Smooth muscle cell (in vitro differentiated cells): Measurements from ENCODE around the gene SACM1L. TPM values are rescaled to one million over a fixed set of nuclear protein-coding genes. Genes with fewer than 3 reads are reported as not detected.

ENCODE experiments used
- DNase-seq: peaks from one replicate; lab custom pipeline; 2025; ENCODE audit not compliant: unreplicated experiment; lab: John Stamatoyannopoulos, UW
- H2AFZ ChIP-seq: fragments of 200-600 bp; sonication (generic); 2 replicates; pipeline ENCODE4 v1.6.0; 2016; ENCODE audit warnings: antibody characterized with exemption, low read depth, mild to moderate bottlenecking
- H3F3A ChIP-seq: fragments of 200-600 bp; sonication (generic); 2 replicates; pipeline ENCODE4 v1.6.0; 2017; ENCODE audit warnings: antibody characterized with exemption, low read depth
- H3K27ac ChIP-seq: fragments of 200-600 bp; sonication (generic); 2 replicates; pipeline ENCODE4 v1.5.1; 2016; ENCODE audit warnings: low read depth, mild to moderate bottlenecking
- H3K27me3 ChIP-seq: fragments of 200-600 bp; sonication (generic); 2 replicates; pipeline ENCODE4 v1.6.1; 2016; ENCODE audit warnings: low read depth, mild to moderate bottlenecking
- H3K36me3 ChIP-seq: fragments of 200-600 bp; sonication (generic); 2 replicates; pipeline ENCODE4 v1.5.1; 2016; ENCODE audit warnings: low read depth
- H3K4me1 ChIP-seq: fragments of 200-600 bp; sonication (generic); 2 replicates; pipeline ENCODE4 v1.5.1; 2016; ENCODE audit warnings: low read depth
- H3K4me2 ChIP-seq: fragments of 200-600 bp; sonication (generic); 2 replicates; pipeline ENCODE4 v1.6.0; 2016; ENCODE audit warnings: mild to moderate bottlenecking
- H3K4me3 ChIP-seq: fragments of 200-600 bp; sonication (generic); 2 replicates; pipeline ENCODE4 v1.5.1; 2016; ENCODE audit warnings: mild to moderate bottlenecking
- H3K79me2 ChIP-seq: fragments of 200-600 bp; sonication (generic); 2 replicates; pipeline ENCODE4 v1.6.0; 2016; ENCODE audit warnings: low read depth, mild to moderate bottlenecking
- H3K9ac ChIP-seq: fragments of 200-600 bp; sonication (generic); 2 replicates; pipeline ENCODE4 v1.6.0; 2016; ENCODE audit warnings: low read depth
- H3K9me3 ChIP-seq: fragments of 200-600 bp; sonication (generic); replicated peaks from 2 replicates; pipeline ENCODE4 v1.5.1; 2016; ENCODE audit warnings: low read depth
- H4K20me1 ChIP-seq: fragments of 200-600 bp; sonication (generic); 2 replicates; pipeline ENCODE4 v1.6.0; 2016; ENCODE audit warnings: low read depth
- WGBS: methylation state at CpG from one replicate; pipeline ENCODE4 v1.1.7; 2016; ENCODE audit warnings: low lambda C conversion rate; 5-methylcytosine and 5-hydroxymethylcytosine counted together
- polyA plus RNA-seq: library from polyadenylated mRNA; unstranded; fragments of >200 nt; fragmentation: Nextera tagmentation; extraction: Ambion mirVana; gene quantifications from 2 replicates; pipeline ENCODE4 v1.2.1, GENCODE V29; 2016
- total RNA-seq: library from RNA; depleted of rRNA; stranded (reverse); fragments of >200 nt; gene quantifications from 2 replicates; pipeline ENCODE4 v1.2.3, GENCODE V29; 2014
- TF ChIP-seq, protein P1 (sequence below): fragments of 200-600 bp; sonication (generic); IDR thresholded peaks from 2 replicates; pipeline ENCODE4 v1.5.1; 2017; ENCODE audit warnings: borderline replicate concordance, mild to moderate bottlenecking, antibody characterized with exemption; ENCODE audit not compliant: insufficient read depth, poor library complexity, severe bottlenecking

Gene SACM1L
- total and polyA plus RNA-seq, 2 experiments from 2014 or later = 12.9 to 24.7 TPM

DNA sequence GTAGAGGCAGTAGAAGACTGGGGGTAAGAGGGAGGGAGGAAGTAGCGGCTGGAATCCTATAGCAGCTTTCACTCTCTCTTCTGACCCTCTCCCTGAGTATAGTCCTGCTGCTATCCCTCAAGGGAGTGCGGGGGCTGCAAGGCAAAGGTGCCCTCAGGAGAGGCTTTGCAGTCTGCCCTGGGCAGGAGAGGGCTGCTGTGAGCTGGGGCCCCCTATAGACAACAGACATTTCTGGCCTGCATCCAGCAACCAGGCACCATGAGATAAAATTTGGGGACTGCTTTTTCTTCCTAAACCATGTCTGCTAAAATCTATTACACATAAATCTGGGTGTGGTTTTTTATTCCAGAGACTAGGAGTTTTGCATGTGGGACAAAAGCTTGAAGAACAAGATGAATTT lies 48.0 kb downstream of the SACM1L start:
- Histone ChIP-seq H3K4me1 (no peaks in the 10 kb centered on the region), H3K4me2 (no peak overlapping the region), H3K27ac (no peak overlapping the region), H3K4me3 (no peak overlapping the region), H3K9ac (no peak overlapping the region), H3K9me3 (no peaks in the 10 kb centered on the region), H2AFZ (no peak overlapping the region), H3K79me2 (no peaks in the 10 kb centered on the region), H3F3A (no peaks in the 10 kb centered on the region), H3K27me3 (no peaks in the 10 kb centered on the region), H4K20me1 (no peaks in the 10 kb centered on the region), H3K36me3 (peaks cover 41% of the 10 kb centered on the region)
- 85% methylated on average over 2 of the region's 2 CpGs for WGBS
- no peak for DNase-seq
- TF ChIP-seq, protein P1, sequence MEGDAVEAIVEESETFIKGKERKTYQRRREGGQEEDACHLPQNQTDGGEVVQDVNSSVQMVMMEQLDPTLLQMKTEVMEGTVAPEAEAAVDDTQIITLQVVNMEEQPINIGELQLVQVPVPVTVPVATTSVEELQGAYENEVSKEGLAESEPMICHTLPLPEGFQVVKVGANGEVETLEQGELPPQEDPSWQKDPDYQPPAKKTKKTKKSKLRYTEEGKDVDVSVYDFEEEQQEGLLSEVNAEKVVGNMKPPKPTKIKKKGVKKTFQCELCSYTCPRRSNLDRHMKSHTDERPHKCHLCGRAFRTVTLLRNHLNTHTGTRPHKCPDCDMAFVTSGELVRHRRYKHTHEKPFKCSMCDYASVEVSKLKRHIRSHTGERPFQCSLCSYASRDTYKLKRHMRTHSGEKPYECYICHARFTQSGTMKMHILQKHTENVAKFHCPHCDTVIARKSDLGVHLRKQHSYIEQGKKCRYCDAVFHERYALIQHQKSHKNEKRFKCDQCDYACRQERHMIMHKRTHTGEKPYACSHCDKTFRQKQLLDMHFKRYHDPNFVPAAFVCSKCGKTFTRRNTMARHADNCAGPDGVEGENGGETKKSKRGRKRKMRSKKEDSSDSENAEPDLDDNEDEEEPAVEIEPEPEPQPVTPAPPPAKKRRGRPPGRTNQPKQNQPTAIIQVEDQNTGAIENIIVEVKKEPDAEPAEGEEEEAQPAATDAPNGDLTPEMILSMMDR = no peak

DNA sequence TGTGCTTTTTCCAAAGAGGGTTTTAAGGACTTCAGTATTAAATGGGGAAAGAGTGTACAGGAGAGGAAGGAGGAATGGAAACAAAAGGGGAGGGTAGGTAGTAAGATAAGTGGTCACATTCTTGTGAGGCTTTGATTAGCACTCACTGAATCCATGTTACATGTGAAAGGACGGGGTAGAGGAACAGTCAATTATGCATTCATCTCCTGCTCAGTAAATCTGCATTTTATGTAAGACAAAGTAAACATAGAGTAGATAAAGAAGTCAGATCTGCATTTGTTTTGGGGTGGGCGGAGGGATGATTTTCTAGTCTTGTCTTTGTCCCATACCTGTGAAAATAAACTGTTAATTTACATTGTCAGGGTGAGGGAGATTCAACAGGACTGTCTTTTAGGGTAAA lies 50.8 kb downstream of the SACM1L start:
- no peaks in the 10 kb centered on the region for H4K20me1 ChIP-seq
- no peaks in the 10 kb centered on the region for H3K9me3 ChIP-seq
- H3K4me2 ChIP-seq = no peak overlapping the region
- TF ChIP-seq, protein P1 = no peak
- H2AFZ ChIP-seq = no peak overlapping the region
- no peak for DNase-seq
- peaks cover 44% of the 10 kb centered on the region for H3K36me3 ChIP-seq
- H3K9ac ChIP-seq = no peak overlapping the region
- WGBS = 88% methylated on average over 2 of the region's 2 CpGs
- no peak overlapping the region for H3K27ac ChIP-seq
- no peaks in the 10 kb centered on the region for H3F3A ChIP-seq
- H3K4me3 ChIP-seq = no peak overlapping the region
- H3K27me3 ChIP-seq = no peaks in the 10 kb centered on the region
- H3K4me1 ChIP-seq = no peaks in the 10 kb centered on the region
- H3K79me2 ChIP-seq = no peaks in the 10 kb centered on the region

DNA sequence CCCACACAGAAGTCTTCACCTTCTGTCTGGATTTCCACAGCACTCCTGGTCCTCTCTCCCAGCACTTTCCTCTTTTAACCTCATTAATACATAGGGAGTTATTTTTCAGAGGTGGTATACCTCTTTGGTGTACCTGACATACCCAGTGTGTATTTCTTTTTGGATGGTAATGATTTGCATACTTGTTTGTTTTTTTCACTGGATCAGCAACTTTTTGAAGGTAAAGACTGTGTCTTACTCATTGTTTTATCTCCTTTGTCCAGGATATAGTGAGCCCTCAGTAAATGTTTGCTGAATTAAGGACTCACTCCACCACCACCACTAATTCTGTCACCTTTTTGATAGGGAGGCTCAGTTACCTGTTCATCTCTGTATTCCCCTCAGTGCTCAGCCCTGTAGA lies 52.1 kb downstream of the SACM1L start:
- no peaks in the 10 kb centered on the region for H4K20me1 ChIP-seq
- H3K9me3 ChIP-seq = no peaks in the 10 kb centered on the region
- H3F3A ChIP-seq = no peaks in the 10 kb centered on the region
- H3K27ac ChIP-seq = no peak overlapping the region
- no peak overlapping the region for H3K4me2 ChIP-seq
- TF ChIP-seq, protein P1 = no peak
- no peak for DNase-seq
- no peak overlapping the region for H3K4me3 ChIP-seq
- no peaks in the 10 kb centered on the region for H3K27me3 ChIP-seq
- H2AFZ ChIP-seq = no peak overlapping the region
- no peak overlapping the region for H3K9ac ChIP-seq
- H3K36me3 ChIP-seq = peaks cover 38% of the 10 kb centered on the region
- H3K79me2 ChIP-seq = no peaks in the 10 kb centered on the region
- no peaks in the 10 kb centered on the region for H3K4me1 ChIP-seq

DNA sequence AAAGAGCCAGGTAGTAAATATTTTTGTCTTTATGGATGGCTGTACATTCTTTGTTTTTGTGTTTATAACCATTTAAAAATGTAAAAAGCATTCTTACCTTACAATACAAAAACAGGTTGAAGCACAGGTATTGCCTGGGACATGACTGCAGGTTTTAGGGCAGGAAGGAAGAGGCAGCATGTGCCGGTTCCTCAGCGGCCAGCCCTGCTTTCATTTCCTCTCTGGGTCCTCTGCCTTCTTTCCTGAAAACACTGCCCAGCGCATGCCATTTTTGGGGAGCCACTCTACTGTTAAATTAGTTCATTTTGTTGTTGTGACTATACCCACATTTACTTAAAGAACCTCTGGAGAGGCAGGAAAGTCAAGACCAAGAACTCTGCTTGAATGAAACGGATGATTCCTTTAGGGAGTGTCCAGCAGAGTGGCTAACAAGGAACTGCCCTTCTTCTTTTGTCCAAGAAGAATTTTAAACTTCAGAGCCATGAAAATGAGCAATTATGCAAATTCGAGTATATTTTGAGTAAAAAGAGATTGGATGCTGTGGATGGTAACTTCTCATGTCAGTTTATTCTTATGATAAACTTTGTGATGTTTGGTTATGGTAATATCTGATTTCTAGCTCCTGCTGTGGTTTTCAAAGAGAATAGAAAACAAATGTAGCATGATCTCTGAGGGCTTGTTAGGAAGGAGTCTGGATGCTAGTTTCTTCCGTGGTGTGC lies 52.7 kb downstream of the SACM1L start:
- Histone ChIP-seq H3K27me3 (no peaks in the 10 kb centered on the region), H3K4me2 (no peak overlapping the region), H3K9me3 (no peaks in the 10 kb centered on the region), H3K79me2 (no peaks in the 10 kb centered on the region), H3F3A (no peaks in the 10 kb centered on the region), H3K4me3 (no peak overlapping the region), H2AFZ (no peak overlapping the region), H3K4me1 (no peaks in the 10 kb centered on the region), H3K27ac (no peak overlapping the region), H3K9ac (no peak overlapping the region), H3K36me3 (peaks cover 38% of the 10 kb centered on the region), H4K20me1 (no peaks in the 10 kb centered on the region)
- TF ChIP-seq, protein P1 = no peak
- DNase-seq = no peak
- 91% methylated on average over 6 of the region's 6 CpGs for WGBS
